ENCODE results near the gene ENG. TPM values are rescaled to one million over a fixed set of nuclear protein-coding genes. Genes with fewer than 3 reads are reported as not detected.

Gene ENG
- total RNA-seq, 1 donor from 2014 or later: 323 TPM

DNA sequence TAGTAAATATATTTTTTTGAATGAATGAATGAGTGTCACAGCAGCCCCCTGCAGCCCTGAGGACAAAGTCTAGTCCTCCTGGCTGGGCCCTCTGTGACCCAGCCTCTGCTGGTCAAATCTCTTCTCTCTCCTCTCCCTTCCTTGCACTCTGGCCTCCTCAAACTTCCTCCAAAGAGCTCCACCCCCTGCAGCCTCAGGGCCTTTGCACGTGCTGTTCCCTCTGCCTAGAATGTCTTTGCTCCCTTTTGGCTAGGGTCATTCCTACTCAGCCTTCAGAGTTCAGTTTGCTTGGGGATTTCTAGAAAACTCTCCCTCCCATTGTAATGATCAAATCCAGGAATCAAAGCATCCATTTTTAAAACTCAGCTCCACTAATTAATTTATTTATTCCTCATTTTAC lies 89.0 kb downstream of the ENG start:
- peak overlapping the region; percentile 89 for H3K27ac ChIP-seq
- peaks cover 24% of the 10 kb centered on the region for H3K36me3 ChIP-seq
- no peak overlapping the region for H3K4me3 ChIP-seq
- DNase-seq (no peak), ATAC-seq (no peak)
- peaks cover 78% of the 10 kb centered on the region for H3K4me1 ChIP-seq
- H3K27me3 ChIP-seq (ENCODE audit: low read depth): no peaks in the 10 kb centered on the region
- intact Hi-C loops (cut with DNase I): no loop called here
- TF ChIP-seq, protein P1, sequence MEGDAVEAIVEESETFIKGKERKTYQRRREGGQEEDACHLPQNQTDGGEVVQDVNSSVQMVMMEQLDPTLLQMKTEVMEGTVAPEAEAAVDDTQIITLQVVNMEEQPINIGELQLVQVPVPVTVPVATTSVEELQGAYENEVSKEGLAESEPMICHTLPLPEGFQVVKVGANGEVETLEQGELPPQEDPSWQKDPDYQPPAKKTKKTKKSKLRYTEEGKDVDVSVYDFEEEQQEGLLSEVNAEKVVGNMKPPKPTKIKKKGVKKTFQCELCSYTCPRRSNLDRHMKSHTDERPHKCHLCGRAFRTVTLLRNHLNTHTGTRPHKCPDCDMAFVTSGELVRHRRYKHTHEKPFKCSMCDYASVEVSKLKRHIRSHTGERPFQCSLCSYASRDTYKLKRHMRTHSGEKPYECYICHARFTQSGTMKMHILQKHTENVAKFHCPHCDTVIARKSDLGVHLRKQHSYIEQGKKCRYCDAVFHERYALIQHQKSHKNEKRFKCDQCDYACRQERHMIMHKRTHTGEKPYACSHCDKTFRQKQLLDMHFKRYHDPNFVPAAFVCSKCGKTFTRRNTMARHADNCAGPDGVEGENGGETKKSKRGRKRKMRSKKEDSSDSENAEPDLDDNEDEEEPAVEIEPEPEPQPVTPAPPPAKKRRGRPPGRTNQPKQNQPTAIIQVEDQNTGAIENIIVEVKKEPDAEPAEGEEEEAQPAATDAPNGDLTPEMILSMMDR (IDR thresholded peaks at IDR 0.05): no peak
- no peaks in the 10 kb centered on the region for H3K9me3 ChIP-seq

Small RNA genes within 50 kb of the gene (microRNA-seq; reads per million reads assigned to microRNA genes)
- gene MIR2861 (ENCODE audit: borderline number of aligned reads): not detected
- not detected for gene MIR3960 (ENCODE audit: borderline number of aligned reads)
- not detected for gene MIR4672 (ENCODE audit: borderline number of aligned reads)

Other genes with a start within 250 kb of the ENG start
- gene STXBP1, start 242.4 kb downstream of the ENG start, total RNA-seq: 88.6 TPM
- gene CFAP157, start 147.7 kb downstream of the ENG start, total RNA-seq: 25.9 TPM
- 9.1 TPM for gene PTRH1, start 139.0 kb downstream of the ENG start, total RNA-seq
- 1.3 TPM for gene TTC16, start 138.6 kb downstream of the ENG start, total RNA-seq
- gene TOR2A, start 119.4 kb downstream of the ENG start, total RNA-seq: 16.5 TPM
- 59.4 TPM for gene SH2D3C, start 76.0 kb downstream of the ENG start, total RNA-seq
- gene CDK9, start 68.6 kb downstream of the ENG start, total RNA-seq: 96.2 TPM
- 55.4 TPM for gene FPGS, start 51.8 kb downstream of the ENG start, total RNA-seq
- 185 TPM for gene AK1, start 23.0 kb upstream of the ENG start, total RNA-seq
- gene ST6GALNAC6, start 44.9 kb upstream of the ENG start, total RNA-seq: 82.0 TPM
- 45.6 TPM for gene ST6GALNAC4, start 62.4 kb upstream of the ENG start, total RNA-seq
- gene PIP5KL1, start 76.1 kb upstream of the ENG start, total RNA-seq: 11.5 TPM
- gene DPM2, start 83.2 kb upstream of the ENG start, total RNA-seq: 33.7 TPM
- gene EEIG1, start 126.3 kb upstream of the ENG start, total RNA-seq: 36.0 TPM
- 11.3 TPM for gene NAIF1, start 212.7 kb upstream of the ENG start, total RNA-seq
- gene SLC25A25, start 213.6 kb upstream of the ENG start, total RNA-seq: 27.3 TPM